Activated T-helper 1 cell treated with Interleukin-2 at 50 U/mL for 16 hours (primary cell): Measurements from ENCODE around the gene OR14K1.
"Not testable (repeated sequence)": the region's sequence is repeated elsewhere in the genome, so short reads cannot be mapped to it uniquely, and the experiment has no call there.

ENCODE experiments used
- DNase-seq: peaks from one replicate; pipeline ENCODE4 v3.0.0-alpha.2; 2020; ENCODE audit warnings: low read depth

Gene OR14K1, protein sequence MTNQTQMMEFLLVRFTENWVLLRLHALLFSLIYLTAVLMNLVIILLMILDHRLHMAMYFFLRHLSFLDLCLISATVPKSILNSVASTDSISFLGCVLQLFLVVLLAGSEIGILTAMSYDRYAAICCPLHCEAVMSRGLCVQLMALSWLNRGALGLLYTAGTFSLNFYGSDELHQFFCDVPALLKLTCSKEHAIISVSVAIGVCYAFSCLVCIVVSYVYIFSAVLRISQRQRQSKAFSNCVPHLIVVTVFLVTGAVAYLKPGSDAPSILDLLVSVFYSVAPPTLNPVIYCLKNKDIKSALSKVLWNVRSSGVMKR

DNA sequence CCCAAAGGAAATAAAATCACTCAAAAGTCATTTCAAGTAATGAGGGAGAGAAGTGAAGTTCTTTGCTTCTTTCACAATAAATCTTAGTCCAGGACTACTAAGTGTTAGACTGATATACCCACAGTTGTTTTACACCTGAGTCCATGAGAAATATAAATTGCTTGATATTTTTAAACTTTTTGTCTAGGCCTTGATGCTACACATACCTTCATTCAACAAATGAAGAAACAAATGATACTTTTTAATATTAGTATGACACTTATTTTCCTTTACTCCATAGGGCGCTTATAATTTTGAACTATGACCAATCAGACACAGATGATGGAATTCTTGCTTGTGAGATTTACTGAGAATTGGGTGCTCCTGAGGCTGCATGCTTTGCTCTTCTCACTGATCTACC, at the start of gene OR14K1:
TSS of gene OR14K1 (plus strand) at position 301 of the 400 bp plus-strand sequence. CDS start at position 301, 0 bp downstream.
- DNase-seq = no peak

DNA sequence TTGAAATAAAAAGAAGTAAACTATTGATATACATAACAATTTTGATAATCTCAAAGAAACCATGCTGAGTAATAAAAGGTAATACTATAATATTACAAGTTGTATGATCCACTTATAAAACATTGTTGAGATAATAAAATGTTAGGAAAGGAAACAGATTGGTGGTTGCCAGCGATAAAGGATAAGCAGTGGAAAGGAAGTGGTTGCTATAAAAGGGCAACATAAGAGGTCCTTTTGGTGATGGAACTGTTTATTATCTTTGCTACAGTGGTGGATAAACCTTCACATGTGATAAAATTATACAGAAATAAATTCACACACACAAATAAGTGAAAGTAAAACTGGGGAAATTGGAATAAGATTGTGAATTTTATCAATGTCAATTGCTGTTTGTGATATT, 37.1 kb upstream of the OR14K1 start:
- no peak for DNase-seq

DNA sequence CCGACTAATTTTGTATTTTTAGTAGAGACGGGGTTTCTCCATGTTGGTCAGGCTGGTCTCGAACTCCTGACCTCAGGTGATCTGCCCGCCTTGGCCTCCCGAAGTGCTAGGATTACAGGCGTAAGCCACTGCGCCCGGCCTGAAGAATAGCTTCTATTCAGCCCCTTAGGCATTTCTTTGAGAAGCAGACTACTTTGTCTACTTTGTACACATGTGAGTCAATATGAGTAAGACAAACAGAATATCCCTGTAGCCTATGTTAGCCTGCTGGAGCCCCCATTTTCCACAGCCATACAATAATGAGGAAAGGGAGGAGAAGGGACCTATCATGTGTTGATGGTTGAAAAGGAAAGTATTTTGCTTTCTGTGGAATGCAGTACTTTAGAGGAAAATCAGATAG, 27.7 kb upstream of the OR14K1 start:
- DNase-seq = not testable (repeated sequence)

DNA sequence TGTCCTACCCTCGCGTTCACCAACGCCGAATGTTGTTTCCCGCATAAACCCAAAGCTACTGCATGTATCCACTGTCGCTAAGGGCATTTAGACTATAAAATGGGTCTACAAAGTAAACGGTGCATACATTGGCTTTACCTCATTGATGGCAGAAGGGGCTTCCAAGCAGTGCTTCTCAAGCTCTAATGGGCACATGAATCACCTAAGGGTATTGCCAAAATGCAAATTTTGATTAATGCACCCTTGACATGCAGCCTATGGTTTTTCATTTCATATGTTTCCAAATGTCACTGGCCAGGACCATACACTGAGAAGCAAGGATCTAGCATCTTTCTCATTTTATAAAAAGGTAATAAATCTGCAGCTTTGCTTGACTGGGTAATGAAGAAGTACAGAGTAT, 24.7 kb upstream of the OR14K1 start:
- DNase-seq = no peak

DNA sequence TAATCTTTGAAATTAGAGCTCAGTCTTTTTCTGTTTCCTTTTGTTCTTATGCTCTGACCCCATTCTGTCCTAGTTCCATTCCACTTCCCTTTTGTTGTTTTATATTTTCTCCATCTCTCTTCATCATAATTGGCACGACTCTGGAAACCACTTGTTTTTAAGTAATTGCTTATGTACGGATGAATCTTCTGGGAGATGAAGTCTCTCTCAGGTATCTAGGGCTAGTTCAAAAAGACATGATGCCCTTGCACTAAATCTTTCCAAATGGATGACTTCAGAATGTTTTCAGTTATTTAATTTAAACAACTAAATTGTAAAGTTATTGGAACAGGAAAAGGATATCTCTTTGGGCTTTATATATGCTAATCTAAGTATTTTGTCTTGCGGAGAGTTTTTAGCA, 21.9 kb upstream of the OR14K1 start, which contains the start of gene OR6F1:
TSS of gene OR6F1 (minus strand) at position 101 of the 400 bp plus-strand sequence. CDS start 3,891 bp downstream, outside the sequence.
- no peak for DNase-seq

DNA sequence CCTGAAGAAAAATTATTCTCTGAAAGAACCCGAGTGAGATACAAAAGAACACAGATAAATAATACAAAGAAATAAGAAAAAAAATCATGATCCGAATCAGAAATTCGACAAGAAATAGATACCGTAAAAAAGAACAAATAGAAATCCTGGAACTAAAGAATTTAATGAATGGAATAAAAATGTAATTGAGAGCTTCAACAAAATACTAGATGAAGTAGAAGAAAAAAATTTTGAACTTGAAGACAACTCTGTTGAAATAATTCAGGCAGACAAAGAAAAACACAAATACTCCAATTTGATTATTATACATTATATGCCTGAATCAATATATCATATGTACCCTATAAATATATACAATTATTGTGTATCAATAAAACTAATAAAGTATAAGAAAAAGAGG, 17.2 kb upstream of the OR14K1 start:
- DNase-seq = no peak

DNA sequence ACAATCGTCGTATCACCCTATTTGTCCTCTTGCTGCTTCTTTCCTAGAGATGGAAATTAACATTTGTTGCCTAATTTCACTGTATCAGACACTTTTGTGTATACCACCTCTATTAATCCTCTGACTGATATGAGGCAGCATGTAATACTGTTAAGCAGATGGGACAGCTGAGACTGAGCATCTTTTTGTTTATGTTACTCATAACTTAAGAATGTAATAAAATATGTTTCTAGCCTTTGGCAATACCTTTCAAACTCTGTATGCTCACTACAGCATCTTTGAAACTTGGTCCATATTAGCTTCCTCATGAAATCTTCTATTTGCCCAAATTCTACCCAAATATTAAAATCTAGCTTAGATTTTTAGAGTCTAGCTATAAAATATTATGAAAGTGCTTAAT, 2.3 kb downstream of the OR14K1 start:
- DNase-seq = no peak

DNA sequence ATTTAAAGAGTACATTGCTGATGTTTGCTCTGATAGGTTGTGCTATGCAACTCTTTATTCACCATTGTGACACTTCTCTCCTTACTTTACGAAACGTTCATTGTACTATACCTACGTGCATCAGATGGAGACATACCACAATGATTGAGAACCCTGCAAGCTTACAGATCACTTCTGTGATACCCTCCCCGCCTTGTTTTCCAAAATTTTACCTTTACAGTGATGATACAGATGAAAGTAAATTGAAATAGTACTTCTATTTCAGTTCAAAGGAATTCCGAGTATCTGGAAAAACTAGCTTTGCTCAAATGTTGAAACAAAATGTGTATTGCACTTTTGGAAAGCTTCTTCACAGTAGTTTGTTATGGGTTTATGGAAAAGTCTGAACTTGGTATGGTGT, 3.3 kb downstream of the OR14K1 start:
- no peak for DNase-seq

DNA sequence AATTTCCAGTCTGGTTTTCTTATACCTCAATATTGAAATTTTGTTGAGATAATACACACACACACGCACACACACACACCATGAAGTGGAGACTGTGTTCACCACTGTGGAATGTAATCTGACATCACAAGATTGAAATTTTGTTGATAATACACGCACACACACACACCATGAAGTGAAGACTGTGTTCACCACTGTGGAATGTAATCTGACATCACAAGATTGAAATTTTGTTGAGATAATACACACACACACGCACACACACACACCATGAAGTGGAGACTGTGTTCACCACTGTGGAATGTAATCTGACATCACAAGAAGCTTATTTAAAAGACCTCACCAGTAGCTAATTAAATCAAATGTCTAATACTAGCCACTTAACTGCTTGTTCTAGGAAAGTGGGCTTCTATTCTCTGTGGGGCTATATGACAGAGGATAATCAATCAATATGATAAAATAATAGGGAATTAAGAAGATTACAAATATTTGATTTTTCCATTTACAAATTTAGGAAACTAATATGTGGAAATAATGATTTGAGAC, 3.9 kb downstream of the OR14K1 start:
- not testable (repeated sequence) for DNase-seq

DNA sequence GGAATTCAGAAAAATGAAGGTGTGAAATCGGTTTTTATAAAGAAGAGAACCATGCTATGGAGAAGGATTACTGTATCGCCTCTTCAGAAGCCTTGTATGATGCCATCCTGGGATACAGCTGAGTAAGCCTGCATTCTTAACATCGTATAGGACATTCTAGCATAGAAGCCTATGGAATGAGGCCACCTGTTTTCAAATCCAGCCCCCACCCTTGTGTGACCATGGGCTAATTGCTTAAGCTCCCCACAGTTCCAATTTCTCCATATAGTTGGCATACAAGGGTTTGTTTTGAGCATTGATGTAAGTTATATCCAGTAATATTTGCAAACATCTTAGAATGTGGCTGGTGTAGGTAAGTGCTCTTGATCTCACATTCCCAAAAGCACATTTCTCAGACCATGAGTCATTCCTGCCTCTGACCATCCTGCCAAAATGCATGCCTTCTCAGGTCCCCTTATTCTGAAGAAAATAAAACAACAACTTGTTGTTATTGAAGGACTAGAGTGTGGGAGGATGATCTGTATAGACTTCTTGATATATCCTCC, 8.0 kb downstream of the OR14K1 start:
- DNase-seq = no peak

DNA sequence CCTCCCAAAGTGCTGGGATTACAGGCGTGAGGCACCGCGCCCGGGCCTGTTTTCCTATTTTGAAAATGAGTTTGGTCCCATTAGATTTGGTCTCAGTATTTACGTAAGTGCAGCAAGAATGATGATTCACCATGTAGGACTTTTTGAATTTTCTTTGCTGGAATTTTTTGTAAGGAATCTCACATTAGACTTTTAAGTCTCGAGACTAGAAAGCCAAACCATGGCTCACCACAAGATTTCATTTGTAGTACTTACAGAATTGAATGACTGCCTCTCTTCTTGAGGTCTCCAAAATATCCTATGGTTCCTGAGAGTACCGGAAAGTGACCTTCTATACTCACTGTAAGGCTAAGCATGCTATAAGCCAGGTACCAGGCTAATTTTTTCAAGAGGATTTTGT, 9.2 kb downstream of the OR14K1 start:
- no peak for DNase-seq

DNA sequence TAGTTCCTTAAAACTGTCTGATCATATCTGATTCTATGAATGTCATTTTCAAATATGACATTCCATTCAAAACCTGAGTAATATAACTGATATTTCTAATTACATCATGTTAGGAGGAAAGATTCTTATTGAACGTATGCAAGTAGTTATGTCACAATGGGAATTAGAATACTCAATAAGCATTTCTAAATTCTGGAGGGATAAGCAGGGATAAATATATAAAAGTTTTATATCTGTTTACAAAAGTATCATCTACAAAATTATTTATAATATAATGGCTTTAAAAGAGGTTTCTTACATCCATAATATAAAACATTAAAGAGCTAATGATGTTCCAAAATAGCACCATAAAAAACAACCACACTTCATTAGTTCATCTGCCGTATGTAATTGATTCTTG, 9.6 kb downstream of the OR14K1 start, which contains the start of gene OR14A2:
TSS of gene OR14A2 (minus strand) at position 101 of the 400 bp plus-strand sequence.
- DNase-seq = no peak

DNA sequence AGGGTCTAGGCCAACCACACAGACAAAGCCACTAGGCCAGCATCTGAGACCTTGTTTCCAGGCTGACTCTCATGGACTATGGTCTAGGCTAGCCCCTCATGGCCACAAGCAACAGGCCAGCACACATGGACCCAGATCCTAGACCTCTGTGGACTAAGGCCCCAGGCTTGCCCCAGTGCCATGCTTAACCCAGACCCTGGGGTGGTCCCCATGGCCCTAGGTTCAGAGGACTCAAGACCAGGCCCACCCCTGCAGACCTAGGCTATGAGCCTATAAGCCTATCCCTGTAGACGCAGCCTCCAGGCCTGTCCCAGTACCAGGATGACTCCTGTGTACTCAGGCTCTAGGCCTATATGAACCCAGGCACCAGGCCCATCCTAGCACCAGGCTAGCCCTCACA, 11.5 kb downstream of the OR14K1 start:
- DNase-seq = no peak

DNA sequence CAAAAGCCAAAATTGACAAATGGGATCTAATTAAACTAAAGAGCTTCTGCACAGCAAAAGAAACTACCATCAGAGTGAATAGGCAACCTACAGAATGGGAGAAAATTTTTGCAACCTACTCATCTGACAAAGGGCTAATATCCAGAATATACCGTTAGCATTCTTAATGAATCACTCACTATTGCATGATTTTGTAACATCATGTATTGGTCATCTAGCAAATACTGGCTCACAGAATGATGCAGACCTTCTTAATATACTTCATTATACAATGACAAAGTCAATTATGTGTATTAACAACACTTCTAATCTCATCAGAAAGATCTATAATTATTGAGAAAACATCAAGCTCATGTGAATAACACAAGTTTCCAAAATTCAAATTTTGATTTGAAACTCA, 15.9 kb downstream of the OR14K1 start:
- not testable (repeated sequence) for DNase-seq

DNA sequence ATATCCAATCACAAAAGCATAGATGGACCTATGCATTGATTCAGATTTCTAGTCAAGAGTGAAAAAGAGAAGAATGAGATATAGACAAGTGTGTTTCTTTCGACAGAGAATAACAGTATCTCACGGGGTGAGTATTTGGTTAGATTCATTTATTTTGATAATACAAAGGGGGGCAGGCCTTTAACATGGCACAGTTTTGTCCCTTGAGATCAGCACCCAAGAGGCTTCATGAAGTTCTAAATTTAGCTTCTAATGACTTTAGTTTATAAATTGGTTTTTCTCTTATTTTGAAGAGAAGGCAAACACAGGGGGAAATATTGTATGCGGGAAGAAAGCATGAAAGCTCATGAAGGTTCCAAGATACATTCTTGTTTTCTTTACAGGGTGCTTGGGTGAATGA, 22.0 kb downstream of the OR14K1 start, which contains the start of gene OR1C1:
TSS of gene OR1C1 (minus strand) at position 101 of the 400 bp plus-strand sequence. CDS start 2,150 bp downstream, outside the sequence.
- DNase-seq = no peak

DNA sequence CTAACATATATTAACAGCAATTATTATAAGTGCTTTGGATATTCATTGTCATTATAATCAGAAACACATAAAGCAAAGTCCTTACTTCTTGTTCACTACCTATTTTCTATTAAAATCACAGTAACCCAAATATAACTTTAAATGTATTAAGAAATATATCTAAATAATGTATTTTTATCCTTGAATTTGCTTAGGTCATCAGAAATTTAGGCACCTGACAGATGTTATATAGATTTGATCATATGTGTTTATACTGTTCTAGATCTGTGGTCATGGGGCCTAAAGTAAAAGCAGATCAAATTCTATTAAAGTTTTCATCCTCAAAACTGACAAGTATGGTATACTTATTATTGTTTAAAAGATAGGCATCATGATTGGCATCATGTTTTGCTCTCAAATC, 31.2 kb downstream of the OR14K1 start:
- no peak for DNase-seq
